Measurements from ENCODE around the gene CFAP99. TPM values are rescaled to one million over a fixed set of nuclear protein-coding genes. Genes with fewer than 3 reads are reported as not detected.

Gene CFAP99
- polyA plus RNA-seq, 1 experiment, result not detected

GRCh38 chr4:2480649-2481048, 61.9 kb downstream of the CFAP99 start:
- no peaks in the 10 kb centered on the region for H3K27me3 ChIP-seq (ENCODE audit: control insufficient read depth, insufficient read depth, low read length)
- H3K36me3 ChIP-seq (ENCODE audit: control insufficient read depth, insufficient read depth, low read length), result no peaks in the 10 kb centered on the region
- TF ChIP-seq CTCF (IDR thresholded peaks at IDR 0.05; ENCODE audit: insufficient read depth, low read depth, low read length), result no peak
- ChIA-PET POLR2A (no interaction called here), CTCF (no interaction called here)
- no peak overlapping the region for H3K4me3 ChIP-seq (ENCODE audit: low read depth, low read length)
- no peak for DNase-seq (ENCODE audit: low read depth)

- no peak for DNase-seq (ENCODE audit: low read depth)
- Histone ChIP-seq H3K4me3 (ENCODE audit: low read depth, low read length) (no peak overlapping the region), H3K27me3 (ENCODE audit: control insufficient read depth, insufficient read depth, low read length) (no peaks in the 10 kb centered on the region), H3K36me3 (ENCODE audit: control insufficient read depth, insufficient read depth, low read length) (no peaks in the 10 kb centered on the region)
- ChIA-PET CTCF (interaction anchor here (0.6 kb wide), 1 partner anchor 31 kb away, joined by 3 read pairs; no protein-coding TSS in a partner anchor), POLR2A (no interaction called here)
- no peak for TF ChIP-seq CTCF (IDR thresholded peaks at IDR 0.05; ENCODE audit: insufficient read depth, low read depth, low read length)
Measured at GRCh38 chr4:2482192-2482591, 63.4 kb downstream of the CFAP99 start.

- DNase-seq (ENCODE audit: low read depth), result no peak
- no peak overlapping the region for H3K4me3 ChIP-seq (ENCODE audit: low read depth, low read length)
- TF ChIP-seq CTCF (IDR thresholded peaks at IDR 0.05; ENCODE audit: insufficient read depth, low read depth, low read length), result no peak
- POLR2A ChIA-PET, result no interaction called here
- no peaks in the 10 kb centered on the region for H3K36me3 ChIP-seq (ENCODE audit: control insufficient read depth, insufficient read depth, low read length)
- CTCF ChIA-PET, result interaction anchor here (0.6 kb wide), 1 partner anchor 128 kb away, joined by 3 read pairs; no protein-coding TSS in a partner anchor
- H3K27me3 ChIP-seq (ENCODE audit: control insufficient read depth, insufficient read depth, low read length), result no peaks in the 10 kb centered on the region
Measured at GRCh38 chr4:2482693-2483092, 63.9 kb downstream of the CFAP99 start.

GRCh38 chr4:2483237-2483636, 64.5 kb downstream of the CFAP99 start:
- H3K27me3 ChIP-seq (ENCODE audit: control insufficient read depth, insufficient read depth, low read length), result no peaks in the 10 kb centered on the region
- POLR2A ChIA-PET, result no interaction called here
- no peak for DNase-seq (ENCODE audit: low read depth)
- no peaks in the 10 kb centered on the region for H3K36me3 ChIP-seq (ENCODE audit: control insufficient read depth, insufficient read depth, low read length)
- H3K4me3 ChIP-seq (ENCODE audit: low read depth, low read length), result no peak overlapping the region
- no peak for TF ChIP-seq CTCF (IDR thresholded peaks at IDR 0.05; ENCODE audit: insufficient read depth, low read depth, low read length)
- CTCF ChIA-PET, result interaction anchor here (0.6 kb wide), 1 partner anchor 127 kb away, joined by 3 read pairs; no protein-coding TSS in a partner anchor

- POLR2A ChIA-PET, result no interaction called here
- Histone ChIP-seq H3K36me3 (ENCODE audit: control insufficient read depth, insufficient read depth, low read length) (peaks cover under 1% of the 10 kb centered on the region; the same call in 1 of the 2 replicates), H3K4me3 (ENCODE audit: low read depth, low read length) (no peak overlapping the region), H3K27me3 (ENCODE audit: control insufficient read depth, insufficient read depth, low read length) (no peaks in the 10 kb centered on the region)
- TF ChIP-seq CTCF (IDR thresholded peaks at IDR 0.05; ENCODE audit: insufficient read depth, low read depth, low read length), result no peak
- CTCF ChIA-PET, result interaction anchor here (1.0 kb wide), 1 partner anchor 12 kb away, joined by 3 read pairs; no protein-coding TSS in a partner anchor
- DNase-seq (ENCODE audit: low read depth), result no peak
Measured at GRCh38 chr4:2484185-2484584, 65.4 kb downstream of the CFAP99 start.
